Measurements from ENCODE around the gene PCSK5. TPM values are rescaled to one million over a fixed set of nuclear protein-coding genes. Genes with fewer than 3 reads are reported as not detected.

PCSK5 gene
- total and polyA plus RNA-seq, 2 donors (not counting 3 experiments of a cell fraction or from before 2014, with no cell fraction given) = 2.6 to 4.8 TPM

DNA sequence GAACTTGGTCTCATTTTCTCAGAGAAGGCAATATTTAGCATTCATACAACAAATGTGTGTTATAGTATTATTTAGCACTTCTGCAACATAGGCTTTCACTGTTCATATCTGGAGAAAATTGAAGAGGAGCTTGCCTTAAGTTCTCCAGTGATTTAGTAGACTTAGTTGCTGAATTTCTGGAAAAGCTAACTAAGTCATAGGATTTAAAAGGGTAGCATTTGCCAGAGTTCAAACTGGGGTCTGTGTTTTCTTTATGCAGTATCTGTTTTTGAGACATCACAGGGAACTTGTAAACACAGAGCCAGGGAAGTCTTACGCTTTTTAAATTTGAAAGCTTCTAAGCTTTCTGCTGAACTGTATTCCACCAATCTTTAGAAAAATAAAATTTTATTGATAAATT, 8.7 kb upstream of the PCSK5 start:
- no TSS peak for BruUV-seq (replicated peaks)
- POLR2A ChIA-PET = no interaction called here
- intact Hi-C loops (cut with micrococcal nuclease) (no loop called here), dilution Hi-C loops (cut with MboI; ENCODE audit: extremely low pct_ligation_motif_present, low sequenced_read_pairs) (no loop called here)
- no peaks in the 10 kb centered on the region for H3K9me1 ChIP-seq (replicated peaks; ENCODE audit: control insufficient read depth, extremely low read depth, insufficient read depth, low read length)
- no peak overlapping the region for H3K4me2 ChIP-seq (ENCODE audit: insufficient read depth, low read length)
- CTCF ChIA-PET = interaction anchor here (7.5 kb wide), 1 partner anchor 16 kb away, joined by 57 read pairs; no protein-coding TSS in a partner anchor
- TF ChIP-seq MYC (IDR thresholded peaks at IDR 0.05; ENCODE audit: low read depth, low read length) (no peak), POLR2AphosphoS5 (IDR thresholded peaks at IDR 0.05; ENCODE audit: insufficient read depth, low read depth, low read length) (no peak), EZH2 (IDR thresholded peaks at IDR 0.05; ENCODE audit: borderline replicate concordance, low read depth, low read length, severe bottlenecking) (no peak), POLR2A (IDR thresholded peaks at IDR 0.05; ENCODE audit: low read depth, low read length) (no peak), GATA2 (IDR thresholded peaks at IDR 0.05; ENCODE audit: insufficient read depth, insufficient read length, low read depth, low read length) (no peak), FOS (IDR thresholded peaks at IDR 0.05; ENCODE audit: borderline replicate concordance, insufficient read depth, low read length) (no peak), JUN (IDR thresholded peaks at IDR 0.05; ENCODE audit: borderline replicate concordance, insufficient read depth, insufficient read length, low read depth) (no peak)
- TF ChIP-seq, protein P1, sequence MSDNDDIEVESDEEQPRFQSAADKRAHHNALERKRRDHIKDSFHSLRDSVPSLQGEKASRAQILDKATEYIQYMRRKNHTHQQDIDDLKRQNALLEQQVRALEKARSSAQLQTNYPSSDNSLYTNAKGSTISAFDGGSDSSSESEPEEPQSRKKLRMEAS (IDR thresholded peaks at IDR 0.05; ENCODE audit: insufficient read depth, insufficient read length) = no peak
- no peaks in the 10 kb centered on the region for H3K36me3 ChIP-seq (ENCODE audit: control insufficient read depth in 2 of 2, extremely low read depth in 1 of 2, insufficient read depth in 2 of 2, low read length in 2 of 2)
- no peak for DNase-seq (ENCODE audit: low read depth, low spot score)
- H3K79me2 ChIP-seq (ENCODE audit: control insufficient read depth, insufficient read depth, low read length) = no peaks in the 10 kb centered on the region
- no peaks in the 10 kb centered on the region for H3K27me3 ChIP-seq (ENCODE audit: control insufficient read depth in 2 of 2, insufficient read depth in 2 of 2, low read length in 2 of 2)
- H3K9me3 ChIP-seq (replicated peaks; ENCODE audit: control insufficient read depth, insufficient read depth, low read length) = no peaks in the 10 kb centered on the region
- H3K4me1 ChIP-seq (ENCODE audit: control insufficient read depth, extremely low read depth, insufficient read depth, low read length) = no peaks in the 10 kb centered on the region
- H3K9ac ChIP-seq (replicated peaks; ENCODE audit: extremely low read depth, insufficient read depth, low read length) = no peak overlapping the region
- no peak overlapping the region for H2AFZ ChIP-seq (ENCODE audit: low read depth, low read length)
- no peak overlapping the region for H3K4me3 ChIP-seq (replicated peaks in 1 of 3; ENCODE audit: insufficient read depth in 1 of 3, low read depth in 1 of 3, low read length in 3 of 3)
- no peak for FAIRE-seq
- no peaks in the 10 kb centered on the region for H4K20me1 ChIP-seq (replicated peaks; ENCODE audit: control insufficient read depth, extremely low read depth, insufficient read depth, low read length)
- H3K27ac ChIP-seq (ENCODE audit: insufficient read depth, low read depth, low read length) = no peak overlapping the region

DNA sequence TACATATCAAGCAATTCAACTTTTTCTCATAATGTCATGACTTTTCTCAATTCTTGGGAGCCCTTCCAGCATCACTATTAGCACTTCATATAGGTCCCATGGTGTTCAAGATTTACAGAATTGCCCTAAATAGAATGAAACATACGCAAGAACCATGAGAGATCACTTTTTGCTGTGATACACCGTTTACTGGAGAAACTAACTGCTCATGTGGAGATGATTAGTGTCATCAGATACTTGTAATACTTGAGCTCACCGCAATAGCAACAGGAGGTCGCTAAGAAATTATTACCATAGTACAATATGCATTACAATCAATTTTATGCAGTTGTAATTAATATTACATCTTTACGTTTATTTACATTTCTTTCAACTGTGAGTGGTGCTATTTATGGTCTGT, 4.8 kb upstream of the PCSK5 start:
- Histone ChIP-seq H3K4me2 (ENCODE audit: insufficient read depth, low read length) (no peak overlapping the region), H3K4me3 (replicated peaks in 1 of 3; ENCODE audit: insufficient read depth in 1 of 3, low read depth in 1 of 3, low read length in 3 of 3) (no peak overlapping the region), H4K20me1 (replicated peaks; ENCODE audit: control insufficient read depth, extremely low read depth, insufficient read depth, low read length) (no peaks in the 10 kb centered on the region), H3K79me2 (ENCODE audit: control insufficient read depth, insufficient read depth, low read length) (no peaks in the 10 kb centered on the region), H3K27ac (ENCODE audit: insufficient read depth, low read depth, low read length) (no peak overlapping the region), H3K4me1 (ENCODE audit: control insufficient read depth, extremely low read depth, insufficient read depth, low read length) (peaks cover 4% of the 10 kb centered on the region), H3K9me1 (replicated peaks; ENCODE audit: control insufficient read depth, extremely low read depth, insufficient read depth, low read length) (no peaks in the 10 kb centered on the region), H3K36me3 (ENCODE audit: control insufficient read depth in 2 of 2, extremely low read depth in 1 of 2, insufficient read depth in 2 of 2, low read length in 2 of 2) (no peaks in the 10 kb centered on the region), H3K9ac (replicated peaks; ENCODE audit: extremely low read depth, insufficient read depth, low read length) (no peak overlapping the region), H3K27me3 (ENCODE audit: control insufficient read depth in 2 of 2, insufficient read depth in 2 of 2, low read length in 2 of 2) (no peaks in the 10 kb centered on the region), H3K9me3 (replicated peaks; ENCODE audit: control insufficient read depth, insufficient read depth, low read length) (no peaks in the 10 kb centered on the region), H2AFZ (ENCODE audit: low read depth, low read length) (no peak overlapping the region)
- no TSS peak for BruUV-seq (replicated peaks)
- POLR2A ChIA-PET = no interaction called here
- dilution Hi-C loops (cut with MboI; ENCODE audit: extremely low pct_ligation_motif_present, low sequenced_read_pairs) = no loop called here
- DNase-seq (ENCODE audit: low read depth, low spot score) (no peak), FAIRE-seq (no peak)
- no peak for TF ChIP-seq GATA2 (IDR thresholded peaks at IDR 0.05; ENCODE audit: insufficient read depth, insufficient read length, low read depth, low read length)
- TF ChIP-seq FOS (IDR thresholded peaks at IDR 0.05; ENCODE audit: borderline replicate concordance, insufficient read depth, low read length) = no peak
- CTCF ChIA-PET = interaction anchor here (7.5 kb wide), 1 partner anchor 20 kb away, joined by 57 read pairs; no protein-coding TSS in a partner anchor
- intact Hi-C loops (cut with micrococcal nuclease) = no loop called here
